ENCODE data around the gene EXOC2.

Gene EXOC2

DNA sequence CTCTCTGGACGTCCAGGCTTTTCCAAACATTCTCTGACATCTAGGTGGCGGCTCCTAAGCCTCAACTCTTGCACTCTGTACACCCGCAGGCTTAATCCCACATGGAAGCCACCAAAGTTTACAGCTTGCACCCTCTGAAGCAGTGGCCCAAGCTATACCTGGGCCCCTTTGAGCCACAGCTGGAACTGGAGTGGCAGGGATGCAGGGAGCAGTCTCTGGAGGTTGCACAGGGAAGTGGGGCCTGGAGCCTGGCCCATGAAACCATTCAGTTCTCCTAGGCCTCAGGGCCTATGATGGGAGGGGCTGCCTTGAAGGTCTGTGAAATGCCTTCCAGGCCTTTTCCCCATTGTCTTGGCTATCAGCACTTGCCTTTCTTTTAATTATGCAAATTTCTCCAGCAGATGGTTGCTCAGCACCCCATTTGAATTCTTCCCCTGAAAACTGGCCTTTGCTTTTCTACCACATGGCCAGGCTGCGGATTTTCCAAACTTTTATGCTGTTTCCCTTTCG lies 236.5 kb downstream of the EXOC2 start:
- Histone ChIP-seq H3K27ac (ENCODE audit: low read length, poor library complexity, severe bottlenecking) (no peak overlapping the region), H3K18ac (ENCODE audit: low read depth in 1 of 2, low read length in 2 of 2) (no peak overlapping the region), H3K23ac (ENCODE audit: low read length in 2 of 2) (no peak overlapping the region), H2BK15ac (ENCODE audit: low read depth, poor library complexity, severe bottlenecking) (no peak overlapping the region), H2BK120ac (ENCODE audit: low read depth, low read length) (no peak overlapping the region), H3K4ac (ENCODE audit: low read depth in 1 of 2, low read length in 2 of 2) (no peak overlapping the region), H3K4me3 (ENCODE audit: insufficient read depth in 1 of 2, low read depth in 1 of 2, low read length in 2 of 2) (no peak overlapping the region), H3K14ac (ENCODE audit: low read length in 2 of 2) (no peak overlapping the region), H3K27me3 (ENCODE audit: control insufficient read depth in 1 of 2, insufficient read depth in 1 of 2, low read length in 2 of 2) (peaks cover 0 to 6% of the 10 kb centered on the region in 2 experiments), H3K9me3 (ENCODE audit: control insufficient read depth, low read length) (no peaks in the 10 kb centered on the region), H3K36me3 (ENCODE audit: control insufficient read depth in 1 of 2, insufficient read depth in 2 of 2, low read depth in 1 of 2, low read length in 2 of 2) (no peaks in the 10 kb centered on the region), H3K9ac (ENCODE audit: low read length) (no peak overlapping the region), H3K4me2 (ENCODE audit: low read length, poor library complexity, severe bottlenecking) (no peak overlapping the region), H2AFZ (ENCODE audit: low read depth, low read length) (no peak overlapping the region), H2BK5ac (ENCODE audit: low read depth, low read length, poor library complexity, severe bottlenecking) (no peak overlapping the region), H3K79me1 (replicated peaks; ENCODE audit: low read length, poor library complexity, severe bottlenecking) (no peaks in the 10 kb centered on the region), H2AK5ac (ENCODE audit: low read length, severe bottlenecking) (no peak overlapping the region), H4K91ac (ENCODE audit: low read length) (no peak overlapping the region), H4K8ac (ENCODE audit: low read length) (no peak overlapping the region), H2BK12ac (ENCODE audit: low read length in 2 of 2) (no peak overlapping the region), H3K4me1 (ENCODE audit: control insufficient read depth, insufficient read depth, low read depth, low read length) (peaks cover 2% of the 10 kb centered on the region)
- DNase-seq, result no peak
- WGBS, result 81% methylated on average over 5 of the region's 5 CpGs

DNA sequence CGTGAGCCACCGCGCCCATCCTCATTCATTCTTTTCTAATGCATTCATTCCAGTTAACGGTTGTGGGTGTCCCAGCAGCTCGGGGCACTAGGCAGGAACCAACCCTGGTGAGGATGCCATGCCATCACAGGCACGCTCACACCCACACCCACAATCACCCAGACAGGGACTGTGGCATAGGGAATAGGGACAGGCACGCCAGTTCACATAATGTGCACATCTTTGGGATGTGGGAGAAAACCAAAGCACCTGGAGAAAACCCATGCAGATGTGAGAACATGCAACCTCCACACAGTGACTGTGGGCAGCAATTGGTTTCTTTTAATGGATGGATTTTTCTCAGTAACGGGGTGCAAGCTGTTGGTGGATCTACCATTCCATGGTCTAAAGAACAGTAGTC lies 237.1 kb downstream of the EXOC2 start:
- Histone ChIP-seq H4K91ac (ENCODE audit: low read length) (no peak overlapping the region), H3K27me3 (ENCODE audit: control insufficient read depth in 1 of 2, insufficient read depth in 1 of 2, low read length in 2 of 2) (peaks cover 0 to 6% of the 10 kb centered on the region in 2 experiments), H3K4me1 (ENCODE audit: control insufficient read depth, insufficient read depth, low read depth, low read length) (peaks cover 2% of the 10 kb centered on the region), H3K14ac (ENCODE audit: low read length in 2 of 2) (no peak overlapping the region), H2BK15ac (ENCODE audit: low read depth, poor library complexity, severe bottlenecking) (no peak overlapping the region), H4K8ac (ENCODE audit: low read length) (no peak overlapping the region), H3K9me3 (ENCODE audit: control insufficient read depth, low read length) (no peaks in the 10 kb centered on the region), H3K23ac (ENCODE audit: low read length in 2 of 2) (no peak overlapping the region), H2BK12ac (ENCODE audit: low read length in 2 of 2) (no peak overlapping the region), H3K27ac (ENCODE audit: low read length, poor library complexity, severe bottlenecking) (no peak overlapping the region), H3K4ac (ENCODE audit: low read depth in 1 of 2, low read length in 2 of 2) (no peak overlapping the region), H2BK5ac (ENCODE audit: low read depth, low read length, poor library complexity, severe bottlenecking) (no peak overlapping the region), H2AFZ (ENCODE audit: low read depth, low read length) (no peak overlapping the region), H2BK120ac (ENCODE audit: low read depth, low read length) (no peak overlapping the region), H3K79me1 (replicated peaks; ENCODE audit: low read length, poor library complexity, severe bottlenecking) (no peaks in the 10 kb centered on the region), H3K18ac (ENCODE audit: low read depth in 1 of 2, low read length in 2 of 2) (no peak overlapping the region), H3K9ac (ENCODE audit: low read length) (no peak overlapping the region), H3K4me3 (ENCODE audit: insufficient read depth in 1 of 2, low read depth in 1 of 2, low read length in 2 of 2) (no peak overlapping the region), H3K4me2 (ENCODE audit: low read length, poor library complexity, severe bottlenecking) (no peak overlapping the region), H3K36me3 (ENCODE audit: control insufficient read depth in 1 of 2, insufficient read depth in 2 of 2, low read depth in 1 of 2, low read length in 2 of 2) (no peaks in the 10 kb centered on the region), H2AK5ac (ENCODE audit: low read length, severe bottlenecking) (no peak overlapping the region)
- 87% methylated on average over 7 of the region's 8 CpGs for WGBS
- no peak for DNase-seq

DNA sequence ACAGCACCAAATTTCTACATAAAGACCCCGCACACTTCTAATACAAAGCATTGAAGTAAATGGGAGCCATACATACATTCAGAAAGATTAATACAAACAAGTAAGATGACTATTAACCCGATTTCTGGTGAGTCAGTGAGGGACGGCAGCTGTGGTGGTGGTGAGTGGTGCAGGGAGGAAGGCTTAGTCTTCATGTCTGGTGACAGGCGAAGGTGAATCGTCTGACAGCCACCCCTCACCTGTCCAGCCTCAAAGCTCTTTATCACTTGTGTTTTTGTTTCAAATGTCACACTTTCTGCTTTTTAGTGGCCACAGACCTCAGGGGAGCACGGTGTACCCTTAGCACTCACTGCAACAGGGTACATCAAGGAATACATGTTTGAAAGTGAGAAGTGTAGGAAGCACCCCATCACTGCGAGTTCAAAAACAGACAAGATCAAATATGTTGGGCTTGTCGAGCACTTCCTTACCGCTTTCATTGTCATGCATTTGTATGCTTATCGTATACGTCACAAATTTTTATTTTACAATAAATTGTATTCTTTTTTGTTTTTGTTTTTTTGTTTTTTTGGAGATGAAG lies 237.8 kb downstream of the EXOC2 start:
- Histone ChIP-seq H3K4me2 (ENCODE audit: low read length, poor library complexity, severe bottlenecking) (no peak overlapping the region), H2BK15ac (ENCODE audit: low read depth, poor library complexity, severe bottlenecking) (no peak overlapping the region), H2BK5ac (ENCODE audit: low read depth, low read length, poor library complexity, severe bottlenecking) (no peak overlapping the region), H3K14ac (ENCODE audit: low read length in 2 of 2) (no peak overlapping the region), H3K27me3 (ENCODE audit: control insufficient read depth in 1 of 2, insufficient read depth in 1 of 2, low read length in 2 of 2) (peaks cover 0 to 6% of the 10 kb centered on the region in 2 experiments), H3K27ac (ENCODE audit: low read length, poor library complexity, severe bottlenecking) (no peak overlapping the region), H2AFZ (ENCODE audit: low read depth, low read length) (no peak overlapping the region), H3K36me3 (ENCODE audit: control insufficient read depth in 1 of 2, insufficient read depth in 2 of 2, low read depth in 1 of 2, low read length in 2 of 2) (no peaks in the 10 kb centered on the region), H2AK5ac (ENCODE audit: low read length, severe bottlenecking) (no peak overlapping the region), H2BK120ac (ENCODE audit: low read depth, low read length) (no peak overlapping the region), H2BK12ac (ENCODE audit: low read length in 2 of 2) (no peak overlapping the region), H3K9ac (ENCODE audit: low read length) (peak overlapping the region; percentile 79), H3K4ac (ENCODE audit: low read depth in 1 of 2, low read length in 2 of 2) (no peak overlapping the region), H3K4me1 (ENCODE audit: control insufficient read depth, insufficient read depth, low read depth, low read length) (peaks cover 2% of the 10 kb centered on the region), H4K8ac (ENCODE audit: low read length) (no peak overlapping the region), H3K4me3 (ENCODE audit: insufficient read depth in 1 of 2, low read depth in 1 of 2, low read length in 2 of 2) (peak overlapping the region in 1 of 2 experiments; percentile 80), H3K18ac (ENCODE audit: low read depth in 1 of 2, low read length in 2 of 2) (no peak overlapping the region), H3K9me3 (ENCODE audit: control insufficient read depth, low read length) (no peaks in the 10 kb centered on the region), H3K23ac (ENCODE audit: low read length in 2 of 2) (no peak overlapping the region), H3K79me1 (replicated peaks; ENCODE audit: low read length, poor library complexity, severe bottlenecking) (no peaks in the 10 kb centered on the region), H4K91ac (ENCODE audit: low read length) (no peak overlapping the region)
- WGBS, result 96% methylated on average over 3 of the region's 11 CpGs
- DNase-seq, result no peak

DNA sequence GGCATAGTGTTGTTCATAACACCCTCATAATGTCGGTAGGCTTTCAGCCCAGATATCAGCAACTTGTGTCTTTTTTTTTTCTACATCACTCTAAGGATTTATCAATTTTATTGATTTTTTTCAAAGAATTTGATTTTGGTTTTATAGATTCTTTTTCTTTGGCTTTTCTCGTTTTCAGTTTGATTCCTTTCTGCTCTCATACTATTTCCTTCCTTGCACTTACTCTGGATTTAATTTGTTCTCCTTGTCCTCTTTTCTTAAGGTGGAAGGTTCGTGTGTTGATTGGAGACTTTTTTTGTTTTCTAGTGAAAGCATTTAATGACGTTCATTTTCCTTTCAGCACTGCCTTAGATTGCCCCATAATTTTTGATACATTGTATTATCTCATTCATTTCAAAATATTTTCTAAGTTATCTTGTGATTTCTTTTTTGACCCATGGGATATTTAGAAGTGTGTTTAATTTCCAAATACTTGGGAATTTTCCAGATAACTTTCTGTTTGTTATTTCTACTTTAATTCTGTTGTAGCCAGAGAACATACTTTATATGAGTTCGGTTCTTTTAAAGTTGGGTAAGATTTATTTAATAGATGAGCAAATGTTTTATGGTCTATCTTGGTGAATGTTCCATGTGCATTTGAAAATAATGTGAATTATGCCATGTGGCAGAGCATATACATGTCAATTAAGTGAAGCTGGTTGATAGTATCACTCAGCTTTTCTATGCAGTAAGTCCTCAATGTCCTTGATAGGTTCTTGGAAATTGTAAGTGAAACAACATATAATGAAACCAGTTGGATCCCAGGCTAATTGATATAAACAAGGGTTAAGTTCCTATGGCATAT lies 238.6 kb downstream of the EXOC2 start:
- Histone ChIP-seq H3K27me3 (ENCODE audit: control insufficient read depth in 1 of 2, insufficient read depth in 1 of 2, low read length in 2 of 2) (peaks cover 0 to 6% of the 10 kb centered on the region in 2 experiments), H3K27ac (ENCODE audit: low read length, poor library complexity, severe bottlenecking) (no peak overlapping the region), H3K36me3 (ENCODE audit: control insufficient read depth in 1 of 2, insufficient read depth in 2 of 2, low read depth in 1 of 2, low read length in 2 of 2) (no peaks in the 10 kb centered on the region), H3K79me1 (replicated peaks; ENCODE audit: low read length, poor library complexity, severe bottlenecking) (no peaks in the 10 kb centered on the region), H2BK15ac (ENCODE audit: low read depth, poor library complexity, severe bottlenecking) (no peak overlapping the region), H2BK12ac (ENCODE audit: low read length in 2 of 2) (no peak overlapping the region), H3K9ac (ENCODE audit: low read length) (peak overlapping the region; percentile 79), H3K4me2 (ENCODE audit: low read length, poor library complexity, severe bottlenecking) (no peak overlapping the region), H3K9me3 (ENCODE audit: control insufficient read depth, low read length) (no peaks in the 10 kb centered on the region), H2AFZ (ENCODE audit: low read depth, low read length) (no peak overlapping the region), H3K23ac (ENCODE audit: low read length in 2 of 2) (no peak overlapping the region), H3K4me1 (ENCODE audit: control insufficient read depth, insufficient read depth, low read depth, low read length) (peaks cover 2% of the 10 kb centered on the region), H2BK5ac (ENCODE audit: low read depth, low read length, poor library complexity, severe bottlenecking) (no peak overlapping the region), H4K8ac (ENCODE audit: low read length) (no peak overlapping the region), H3K14ac (ENCODE audit: low read length in 2 of 2) (no peak overlapping the region), H4K91ac (ENCODE audit: low read length) (no peak overlapping the region), H2BK120ac (ENCODE audit: low read depth, low read length) (no peak overlapping the region), H3K4ac (ENCODE audit: low read depth in 1 of 2, low read length in 2 of 2) (no peak overlapping the region), H3K18ac (ENCODE audit: low read depth in 1 of 2, low read length in 2 of 2) (no peak overlapping the region), H3K4me3 (ENCODE audit: insufficient read depth in 1 of 2, low read depth in 1 of 2, low read length in 2 of 2) (peak overlapping the region in 1 of 2 experiments; percentile 80), H2AK5ac (ENCODE audit: low read length, severe bottlenecking) (no peak overlapping the region)
- WGBS, result 96% methylated on average over 1 of the region's 5 CpGs
- DNase-seq, result no peak

Data from mesenchymal stem cell (in vitro differentiated cells and primary cell).